Endothelial cell of umbilical vein (primary cell): ENCODE data around the gene CD2BP2. TPM values are rescaled to one million over a fixed set of nuclear protein-coding genes. Genes with fewer than 3 reads are reported as not detected.
A peak's percentile ranks its signal among the peaks of the same experiment; 100 is the strongest.

Source experiments
- BruUV-seq: library from RNA; stranded (reverse); fragments of 400-500 nt; replicated peaks from 2 replicates; lab custom pipeline; 2021; lab: Mats Ljungman, UMichigan
- CTCF ChIA-PET: fragments of 300-600, 350-600 bp; sonication (Branson Sonifier 250); formaldehyde crosslinking; loops from one replicate; lab custom pipeline; 2021; ENCODE audit warnings: antibody characterized with exemption, inconsistent platforms; lab: Charles Lee
- POLR2A ChIA-PET: fragments of 300-600, 350-600 bp; sonication (Branson Sonifier 250); formaldehyde crosslinking; loops from one replicate; lab custom pipeline; 2021; ENCODE audit warnings: antibody characterized with exemption, inconsistent platforms; lab: Charles Lee
- DNase-seq: peaks from one replicate; pipeline ENCODE4 v3.0.0-alpha.2; 2011; ENCODE audit warnings: low read depth, low spot score
- FAIRE-seq: peaks from 2 replicates; lab custom pipeline; 2011; peaks lifted over from hg19 to GRCh38; lab: Jason Lieb, UNC
- H2AFZ ChIP-seq: 2 replicates; pipeline ENCODE4 v1.6.0; 2012; ENCODE audit warnings: low read depth, low read length, control low read depth, inconsistent platforms
- H3K27ac ChIP-seq: 2 replicates; pipeline ENCODE4 v1.5.1; 2011; ENCODE audit warnings: low read depth, mild to moderate bottlenecking, control low read depth, low read length, moderate library complexity; ENCODE audit not compliant: insufficient read depth
- H3K27me3 ChIP-seq, 2 experiments: 2 replicates each; pipeline versions ENCODE4 v1.6.0 to v1.6.1; 2011; ENCODE audit warnings: low read length in 2 of 2, mixed read lengths in 1 of 2; ENCODE audit not compliant: control insufficient read depth in 2 of 2, insufficient read depth in 2 of 2
- H3K36me3 ChIP-seq, 2 experiments: 2 replicates in 1 of 2; 3 replicates in 1 of 2; pipeline ENCODE4 v1.5.1; 2011; ENCODE audit warnings: low read length in 2 of 2, mild to moderate bottlenecking in 1 of 2, moderate library complexity in 1 of 2; ENCODE audit not compliant: control insufficient read depth in 2 of 2, insufficient read depth in 2 of 2; ENCODE audit errors: extremely low read depth in 1 of 2
- H3K4me1 ChIP-seq: 3 replicates; pipeline ENCODE4 v1.5.1; 2011; ENCODE audit warnings: mild to moderate bottlenecking, low read length; ENCODE audit not compliant: control insufficient read depth, insufficient read depth; ENCODE audit errors: extremely low read depth
- H3K4me2 ChIP-seq: 2 replicates; pipeline ENCODE4 v1.6.1; 2011; ENCODE audit warnings: low read length, control low read depth, mixed read lengths; ENCODE audit not compliant: insufficient read depth
- H3K4me3 ChIP-seq, 3 experiments: fragments of 200-600 bp in 1 of 3; sonication (generic), shearing (Covaris generic) in 1 of 3; replicated peaks in 1 of 3; 2 replicates each; pipeline ENCODE4 v1.5.1; 2011 to 2016; ENCODE audit warnings: control low read depth in 3 of 3, low read length in 3 of 3, mild to moderate bottlenecking in 2 of 3, inconsistent platforms in 1 of 3, low read depth in 1 of 3, moderate library complexity in 1 of 3; ENCODE audit not compliant: insufficient read depth in 1 of 3
- H3K79me2 ChIP-seq: 2 replicates; pipeline ENCODE4 v1.6.0; 2012; ENCODE audit warnings: low read length, inconsistent platforms; ENCODE audit not compliant: control insufficient read depth, insufficient read depth
- H3K9ac ChIP-seq: replicated peaks from 2 replicates; pipeline ENCODE3; 2011; ENCODE audit warnings: low read length, control low read depth; ENCODE audit not compliant: insufficient read depth; ENCODE audit errors: extremely low read depth
- H3K9me1 ChIP-seq: replicated peaks from 3 replicates; pipeline ENCODE4 v1.6.0; 2011; ENCODE audit warnings: mild to moderate bottlenecking, low read length; ENCODE audit not compliant: control insufficient read depth, insufficient read depth; ENCODE audit errors: extremely low read depth
- H3K9me3 ChIP-seq: replicated peaks from 2 replicates; pipeline ENCODE4 v1.5.1; 2012; ENCODE audit warnings: low read length, inconsistent platforms; ENCODE audit not compliant: control insufficient read depth, insufficient read depth
- H4K20me1 ChIP-seq: replicated peaks from 2 replicates; pipeline ENCODE3; 2011; ENCODE audit warnings: mild to moderate bottlenecking, low read length; ENCODE audit not compliant: control insufficient read depth, insufficient read depth; ENCODE audit errors: extremely low read depth
- CTCF ChIP-seq, 2 donors: IDR thresholded peaks; 1 replicate in 1 of 2; 2 replicates in 1 of 2; pipeline ENCODE4 v1.5.1; 2011; ENCODE audit warnings: low read length in 2 of 2, mild to moderate bottlenecking in 2 of 2, moderate library complexity in 2 of 2, control low read depth in 1 of 2, inconsistent platforms in 1 of 2, low read depth in 1 of 2; ENCODE audit not compliant: insufficient read depth in 1 of 2; ENCODE audit errors: extremely low read depth in 1 of 2
- EZH2 ChIP-seq: IDR thresholded peaks from 2 replicates; pipeline ENCODE4 v1.6.1; 2012; ENCODE audit warnings: borderline replicate concordance, low read depth, mild to moderate bottlenecking, moderate library complexity, low read length, inconsistent platforms; ENCODE audit not compliant: severe bottlenecking
- FOS ChIP-seq: IDR thresholded peaks from 2 replicates; pipeline ENCODE4 v1.6.1; 2011; ENCODE audit warnings: mild to moderate bottlenecking, low read length, moderate library complexity, borderline replicate concordance; ENCODE audit not compliant: insufficient read depth
- GATA2 ChIP-seq: IDR thresholded peaks from 2 replicates; pipeline ENCODE4 v1.7.0; 2011; ENCODE audit warnings: low read depth, mild to moderate bottlenecking, moderate library complexity, mixed read lengths, low read length; ENCODE audit not compliant: insufficient read length, insufficient read depth
- JUN ChIP-seq: IDR thresholded peaks from 2 replicates; pipeline ENCODE4 v1.6.1; 2011; ENCODE audit warnings: borderline replicate concordance, low read depth; ENCODE audit not compliant: insufficient read length, insufficient read depth
- MAX ChIP-seq: IDR thresholded peaks from 2 replicates; pipeline ENCODE4 v1.6.1; 2011; ENCODE audit not compliant: insufficient read depth, insufficient read length
- MYC ChIP-seq: IDR thresholded peaks from one replicate; pipeline ENCODE4 v1.6.1; 2011; ENCODE audit warnings: mild to moderate bottlenecking, low read depth, low read length
- POLR2A ChIP-seq: IDR thresholded peaks from 2 replicates; pipeline ENCODE4 v1.6.1; 2012; ENCODE audit warnings: low read depth, mild to moderate bottlenecking, control low read depth, low read length
- POLR2AphosphoS5 ChIP-seq: IDR thresholded peaks from 2 replicates; pipeline ENCODE4 v1.6.1; 2012; ENCODE audit warnings: low read depth, mild to moderate bottlenecking, control low read depth, low read length, moderate library complexity; ENCODE audit not compliant: insufficient read depth
- dilution Hi-C: fragments of 300-500 bp; cut with MboI; formaldehyde crosslinking; loops from one replicate; pipeline ENCODE4 v1.15.0; 2019; ENCODE audit warnings: low sequenced_read_pairs; ENCODE audit not compliant: extremely low pct_ligation_motif_present
- intact Hi-C: fragments of 100-400 bp; cut with micrococcal nuclease; formaldehyde crosslinking; loops from one replicate; pipeline ENCODE4 v1.10.0; 2022
- polyA plus RNA-seq, 4 experiments: library from polyadenylated mRNA; depleted of rRNA in 3 of 4; stranded (reverse) in 3 of 4; unstranded in 1 of 4; fragments of >200 nt; gene quantifications; 2 replicates each; pipeline versions ENCODE4 v1.2.1 to v1.2.3, GENCODE V29; 2011 to 2012; ENCODE audit warnings: missing spikeins in 1 of 4
- total RNA-seq: library from RNA; stranded (reverse); gene quantifications from 2 replicates; pipeline ENCODE4 v1.2.3, GENCODE V29; 2021

The CD2BP2 gene
- total and polyA plus RNA-seq, 2 donors (not counting 3 experiments of a cell fraction or from before 2014, with no cell fraction given) = 47.2 to 75.7 TPM

GRCh38 chr16:30377050-30377811 lies 22.1 kb upstream of the CD2BP2 start:
- BruUV-seq = no TSS peak
- CTCF ChIA-PET = interaction anchor here (1.5 to 2.0 kb wide), 5 partner anchors 16 to 40 kb away, joined by 4 to 11 read pairs (median 6); partner anchors contain the start of gene ZNF48
- no peaks in the 10 kb centered on the region for H3K36me3 ChIP-seq
- TF ChIP-seq FOS = no peak
- no peak for TF ChIP-seq JUN
- TF ChIP-seq POLR2A = no peak
- TF ChIP-seq MYC = no peak
- no peak for TF ChIP-seq EZH2
- TF ChIP-seq GATA2 = no peak
- no peak for TF ChIP-seq CTCF (IDR thresholded peaks at IDR 0.05; ENCODE audit: extremely low read depth in 1 of 2, insufficient read depth in 1 of 2, low read depth in 1 of 2, low read length in 2 of 2)
- no peak for TF ChIP-seq MAX
- no peak for TF ChIP-seq POLR2AphosphoS5
- H4K20me1 ChIP-seq = no peaks in the 10 kb centered on the region
- no peaks in the 10 kb centered on the region for H3K9me1 ChIP-seq
- H3K27ac ChIP-seq = peak overlapping the region; percentile 98
- no peaks in the 10 kb centered on the region for H3K27me3 ChIP-seq
- peak overlapping the region; percentile 83 for H3K4me2 ChIP-seq
- peak overlapping the region; percentile 61 for H2AFZ ChIP-seq
- H3K4me1 ChIP-seq = peaks cover 12% of the 10 kb centered on the region
- peak overlapping the region in 2 of 3 experiments; percentile 49 for H3K4me3 ChIP-seq
- POLR2A ChIA-PET = interaction anchor here (1.5 kb wide), 1 partner anchor 23 kb away, joined by 4 read pairs; no protein-coding TSS in a partner anchor
- DNase-seq (no peak), FAIRE-seq (peak; percentile 69)
- H3K79me2 ChIP-seq = no peaks in the 10 kb centered on the region
- H3K9me3 ChIP-seq = no peaks in the 10 kb centered on the region
- dilution Hi-C loops (no loop called here), intact Hi-C loops (no loop called here)
- peak overlapping the region; percentile 92 for H3K9ac ChIP-seq
